ENCODE data around the gene BCL2L2.

The BCL2L2 gene

GRCh38 chr14:23301969-23302289 is 4.7 kb upstream of the BCL2L2 start (continued):
- TF ChIP-seq BCL6B (tag by site-specific recombination; IDR thresholded peaks at IDR 0.05) (no peak), GLIS1 (tag by site-specific recombination; IDR thresholded peaks at IDR 0.05) (peak; percentile 81), PBX3 (CRISPR knock-in tag; IDR thresholded peaks at IDR 0.05) (no peak; the same call in 1 of the 2 replicates), ZNF280C (tag by site-specific recombination; IDR thresholded peaks at IDR 0.05) (no peak), ZNF133 (tag by site-specific recombination; IDR thresholded peaks at IDR 0.05) (no peak), GLIS2 (tag by site-specific recombination; IDR thresholded peaks at IDR 0.05) (peak; percentile 94), KLF10 (tag by site-specific recombination; IDR thresholded peaks at IDR 0.05) (no peak; the same call in none of the 2 replicates), ZNF292 (tag by site-specific recombination; IDR thresholded peaks at IDR 0.05; ENCODE audit: borderline replicate concordance, low read depth) (no peak), ZXDB (tag by site-specific recombination; IDR thresholded peaks at IDR 0.05) (peak; percentile 89), FEZF1 (tag by site-specific recombination; IDR thresholded peaks at IDR 0.05) (no peak), ZNF416 (tag by site-specific recombination; IDR thresholded peaks at IDR 0.05) (no peak), ZNF10 (tag by site-specific recombination; IDR thresholded peaks at IDR 0.05) (0 out of 2 replicates have a peak, but pooled peaks have one; percentile 12), ZNF398 (tag by site-specific recombination; IDR thresholded peaks at IDR 0.05) (peak; percentile 18), ZNF76 (tag by site-specific recombination; IDR thresholded peaks at IDR 0.05; ENCODE audit: borderline replicate concordance, low read depth) (peak; percentile 74), SP7 (tag by site-specific recombination; IDR thresholded peaks at IDR 0.05) (peak; percentile 76), ZNF530 (tag by site-specific recombination; IDR thresholded peaks at IDR 0.05; ENCODE audit: low read depth) (no peak), ZNF677 (tag by site-specific recombination; IDR thresholded peaks at IDR 0.05) (no peak), ZNF600 (tag by site-specific recombination; IDR thresholded peaks at IDR 0.05) (peak; percentile 62), GLI4 (tag by site-specific recombination; IDR thresholded peaks at IDR 0.05) (0 out of 2 replicates have a peak, but pooled peaks have one; percentile 21), ZNF391 (tag by site-specific recombination; IDR thresholded peaks at IDR 0.05; ENCODE audit: borderline replicate concordance, low read depth) (0 out of 2 replicates have a peak, but pooled peaks have one; percentile 46), ZNF488 (tag by site-specific recombination; IDR thresholded peaks at IDR 0.05) (no peak), ZNF501 (tag by site-specific recombination; IDR thresholded peaks at IDR 0.05) (peak; percentile 19; the same call in 1 of the 2 replicates), PRDM10 (tag by site-specific recombination; IDR thresholded peaks at IDR 0.05) (peak; percentile 32), ZNF654 (tag by site-specific recombination; IDR thresholded peaks at IDR 0.05; ENCODE audit: low read depth) (no peak), KLF1 (tag by site-specific recombination; IDR thresholded peaks at IDR 0.05) (peak; percentile 65), ZSCAN30 (tag by site-specific recombination; IDR thresholded peaks at IDR 0.05) (0 out of 2 replicates have a peak, but pooled peaks have one; percentile 9), ZNF571 (tag by site-specific recombination; IDR thresholded peaks at IDR 0.05) (no peak), KLF8 (tag by site-specific recombination; IDR thresholded peaks at IDR 0.05) (peak; percentile 97), TRIM28 (IDR thresholded peaks at IDR 0.05; ENCODE audit: borderline replicate concordance, low read length) (no peak), ZNF132 (tag by site-specific recombination; IDR thresholded peaks at IDR 0.05; ENCODE audit: borderline replicate concordance) (no peak), ZNF830 (tag by site-specific recombination; IDR thresholded peaks at IDR 0.05; ENCODE audit: low read depth) (no peak)

All from HEK293 (cell line).